Measurements from ENCODE around the gene TSEN34.

- TF ChIP-seq CTCF (conservative IDR thresholded peaks at IDR 0.05; ENCODE audit: low read depth, low read length) (no peak), EZH2 (IDR thresholded peaks at IDR 0.05; ENCODE audit: borderline replicate concordance, low read depth, low read length, poor library complexity, severe bottlenecking) (no peak)
These were observed 16.9 kb upstream of the TSEN34 start for GRCh38 chr19:54173951-54174834.
